A172 (cell line): ENCODE results near the gene DNAJB11. TPM values are rescaled to one million over a fixed set of nuclear protein-coding genes. Genes with fewer than 3 reads are reported as not detected.
"Not testable (repeated sequence)": the region's sequence is repeated elsewhere in the genome, so short reads cannot be mapped to it uniquely, and the experiment has no call there.

Experiments used
- DNase-seq: peaks from one replicate; pipeline ENCODE4 v3.0.0-alpha.2; 2015; ENCODE audit warnings: low spot score
- total RNA-seq: library from RNA; depleted of rRNA; stranded (reverse); fragments of >200 nt; shearing (Covaris generic); gene quantifications from 2 replicates; pipeline ENCODE4 v1.2.3, GENCODE V29; 2014; rRNA removed

DNAJB11 gene
- total RNA-seq, result 175 and 202 TPM in 2 replicates

GRCh38 chr3:186570096-186570940 is at the start of gene DNAJB11:
Gene DNAJB11 (plus strand): TSS chr3:186570720. CDS start chr3:186570898, 178 bp downstream.
- DNase-seq, result peak; percentile 100

- no peak for DNase-seq
Observed at GRCh38 chr3:186520957-186521842, 49.3 kb upstream of the DNAJB11 start.

GRCh38 chr3:186523022-186523421 is 47.5 kb upstream of the DNAJB11 start:
- DNase-seq, result no peak

- no peak for DNase-seq
Observed at GRCh38 chr3:186523434-186523833, 47.1 kb upstream of the DNAJB11 start.

GRCh38 chr3:186524616-186525015 is 45.9 kb upstream of the DNAJB11 start:
- DNase-seq, result no peak

GRCh38 chr3:186525369-186526255 is 44.9 kb upstream of the DNAJB11 start:
- no peak for DNase-seq

GRCh38 chr3:186526256-186526606 is 44.3 kb upstream of the DNAJB11 start:
- no peak for DNase-seq

- DNase-seq, result no peak
Observed at GRCh38 chr3:186529201-186529999, 41.1 kb upstream of the DNAJB11 start.

- no peak for DNase-seq
Observed at GRCh38 chr3:186530415-186530814, 40.1 kb upstream of the DNAJB11 start.

GRCh38 chr3:186531694-186532093 is 38.8 kb upstream of the DNAJB11 start:
- not testable (repeated sequence) for DNase-seq

- DNase-seq, result no peak
Observed at GRCh38 chr3:186532598-186533072, 37.9 kb upstream of the DNAJB11 start.

- DNase-seq, result no peak
Observed at GRCh38 chr3:186534113-186534669, 36.3 kb upstream of the DNAJB11 start.

GRCh38 chr3:186536883-186537844 is 33.4 kb upstream of the DNAJB11 start:
- peak; percentile 16 for DNase-seq

GRCh38 chr3:186538779-186539178 is 31.7 kb upstream of the DNAJB11 start:
- DNase-seq, result no peak

GRCh38 chr3:186540221-186540834 is 30.2 kb upstream of the DNAJB11 start:
- peak; percentile 80 for DNase-seq

GRCh38 chr3:186540835-186541226 is 29.7 kb upstream of the DNAJB11 start:
- peak; percentile 61 for DNase-seq

GRCh38 chr3:186544281-186544680 is 26.2 kb upstream of the DNAJB11 start, which contains the start of gene CRYGS:
Gene CRYGS (minus strand): TSS chr3:186544380. CDS start chr3:186544326, 54 bp downstream.
- no peak for DNase-seq

- no peak for DNase-seq
Observed at GRCh38 chr3:186549497-186549896, 21.0 kb upstream of the DNAJB11 start.

GRCh38 chr3:186551387-186551786 is 19.1 kb upstream of the DNAJB11 start:
- no peak for DNase-seq
